Measurements from ENCODE around the gene DNM1L.

GRCh38 chr12:32698285-32698684, 19.2 kb downstream of the DNM1L start:
- no peak for TF ChIP-seq EP300 (IDR thresholded peaks at IDR 0.05; ENCODE audit: borderline replicate concordance)
- TF ChIP-seq, protein P1, sequence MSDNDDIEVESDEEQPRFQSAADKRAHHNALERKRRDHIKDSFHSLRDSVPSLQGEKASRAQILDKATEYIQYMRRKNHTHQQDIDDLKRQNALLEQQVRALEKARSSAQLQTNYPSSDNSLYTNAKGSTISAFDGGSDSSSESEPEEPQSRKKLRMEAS (IDR thresholded peaks at IDR 0.05) = no peak
- TF ChIP-seq, protein P2, sequence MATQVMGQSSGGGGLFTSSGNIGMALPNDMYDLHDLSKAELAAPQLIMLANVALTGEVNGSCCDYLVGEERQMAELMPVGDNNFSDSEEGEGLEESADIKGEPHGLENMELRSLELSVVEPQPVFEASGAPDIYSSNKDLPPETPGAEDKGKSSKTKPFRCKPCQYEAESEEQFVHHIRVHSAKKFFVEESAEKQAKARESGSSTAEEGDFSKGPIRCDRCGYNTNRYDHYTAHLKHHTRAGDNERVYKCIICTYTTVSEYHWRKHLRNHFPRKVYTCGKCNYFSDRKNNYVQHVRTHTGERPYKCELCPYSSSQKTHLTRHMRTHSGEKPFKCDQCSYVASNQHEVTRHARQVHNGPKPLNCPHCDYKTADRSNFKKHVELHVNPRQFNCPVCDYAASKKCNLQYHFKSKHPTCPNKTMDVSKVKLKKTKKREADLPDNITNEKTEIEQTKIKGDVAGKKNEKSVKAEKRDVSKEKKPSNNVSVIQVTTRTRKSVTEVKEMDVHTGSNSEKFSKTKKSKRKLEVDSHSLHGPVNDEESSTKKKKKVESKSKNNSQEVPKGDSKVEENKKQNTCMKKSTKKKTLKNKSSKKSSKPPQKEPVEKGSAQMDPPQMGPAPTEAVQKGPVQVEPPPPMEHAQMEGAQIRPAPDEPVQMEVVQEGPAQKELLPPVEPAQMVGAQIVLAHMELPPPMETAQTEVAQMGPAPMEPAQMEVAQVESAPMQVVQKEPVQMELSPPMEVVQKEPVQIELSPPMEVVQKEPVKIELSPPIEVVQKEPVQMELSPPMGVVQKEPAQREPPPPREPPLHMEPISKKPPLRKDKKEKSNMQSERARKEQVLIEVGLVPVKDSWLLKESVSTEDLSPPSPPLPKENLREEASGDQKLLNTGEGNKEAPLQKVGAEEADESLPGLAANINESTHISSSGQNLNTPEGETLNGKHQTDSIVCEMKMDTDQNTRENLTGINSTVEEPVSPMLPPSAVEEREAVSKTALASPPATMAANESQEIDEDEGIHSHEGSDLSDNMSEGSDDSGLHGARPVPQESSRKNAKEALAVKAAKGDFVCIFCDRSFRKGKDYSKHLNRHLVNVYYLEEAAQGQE (IDR thresholded peaks at IDR 0.05; ENCODE audit: low read depth) = no peak

Measured in Ishikawa (cell line).